ACC112 (cell line): ENCODE results near the gene ROR1.

Experiments used
- H2AFZ ChIP-seq: fragments of 200-600 bp; sonication (generic); one replicate; pipeline ENCODE4 v1.6.0; 2017; ENCODE audit warnings: antibody characterized with exemption, low read length; ENCODE audit not compliant: unreplicated experiment
- H3K27ac ChIP-seq: fragments of 200-600 bp; sonication (generic); 2 replicates; pipeline ENCODE4 v1.5.1; 2014; ENCODE audit warnings: low read depth, mild to moderate bottlenecking, antibody characterized with exemption, low read length, moderate library complexity
- H3K27me3 ChIP-seq: fragments of 200-600 bp; sonication (generic); 2 replicates; pipeline ENCODE4 v1.6.1; 2014; ENCODE audit warnings: mild to moderate bottlenecking, antibody characterized with exemption, low read length, moderate library complexity, mixed read lengths; ENCODE audit not compliant: insufficient read depth
- H3K36me3 ChIP-seq: fragments of 200-600 bp; sonication (generic); 2 replicates; pipeline ENCODE4 v1.6.1; 2016; ENCODE audit warnings: mild to moderate bottlenecking, antibody characterized with exemption, low read length, moderate library complexity, mixed read lengths; ENCODE audit not compliant: insufficient read depth
- H3K4me1 ChIP-seq: fragments of 200-600 bp; sonication (generic); one replicate; pipeline ENCODE4 v1.6.1; 2016; ENCODE audit warnings: low read length, mixed read lengths; ENCODE audit not compliant: insufficient read depth, unreplicated experiment, control insufficient read depth
- H3K4me3 ChIP-seq: fragments of 200-600 bp; sonication (generic); 2 replicates; pipeline ENCODE4 v1.5.1; 2014; ENCODE audit warnings: mild to moderate bottlenecking, low read depth, low read length
- H3K79me2 ChIP-seq: fragments of 200-600 bp; sonication (generic); one replicate; pipeline ENCODE4 v1.6.0; 2016; ENCODE audit warnings: low read length; ENCODE audit not compliant: control insufficient read depth, unreplicated experiment, insufficient read depth

Gene ROR1

GRCh38 chr1:63836374-63836773 is 62.6 kb downstream of the ROR1 start:
- H3K4me1 ChIP-seq = peaks cover 7% of the 10 kb centered on the region

GRCh38 chr1:63836830-63837229 is 63.0 kb downstream of the ROR1 start:
- Histone ChIP-seq H3K4me1 (peaks cover 7% of the 10 kb centered on the region), H3K27ac (no peak overlapping the region)

More at GRCh38 chr1:63836374-63836773, 62.6 kb downstream of the ROR1 start:
- Histone ChIP-seq H3K79me2 (peaks cover 7% of the 10 kb centered on the region), H3K27ac (no peak overlapping the region), H2AFZ (no peak overlapping the region), H3K27me3 (no peaks in the 10 kb centered on the region), H3K4me3 (no peak overlapping the region), H3K36me3 (no peaks in the 10 kb centered on the region)

GRCh38 chr1:63843010-63843409 is 69.2 kb downstream of the ROR1 start:
- H3K4me1 ChIP-seq = peaks cover 8% of the 10 kb centered on the region
- no peak overlapping the region for H2AFZ ChIP-seq
- H3K27ac ChIP-seq = no peak overlapping the region
- no peaks in the 10 kb centered on the region for H3K36me3 ChIP-seq
- no peaks in the 10 kb centered on the region for H3K27me3 ChIP-seq
- H3K79me2 ChIP-seq = peaks cover 3% of the 10 kb centered on the region
- no peak overlapping the region for H3K4me3 ChIP-seq

More at GRCh38 chr1:63836830-63837229, 63.0 kb downstream of the ROR1 start:
- Histone ChIP-seq H3K27me3 (no peaks in the 10 kb centered on the region), H3K4me3 (no peak overlapping the region), H3K79me2 (peaks cover 7% of the 10 kb centered on the region), H2AFZ (no peak overlapping the region), H3K36me3 (no peaks in the 10 kb centered on the region)

- Histone ChIP-seq H3K36me3 (no peaks in the 10 kb centered on the region), H3K27me3 (no peaks in the 10 kb centered on the region), H2AFZ (no peak overlapping the region), H3K4me1 (peaks cover 7% of the 10 kb centered on the region), H3K27ac (no peak overlapping the region), H3K4me3 (no peak overlapping the region), H3K79me2 (peaks cover 1% of the 10 kb centered on the region)
Measured at GRCh38 chr1:63843884-63844283, 70.1 kb downstream of the ROR1 start.

- Histone ChIP-seq H3K27me3 (no peaks in the 10 kb centered on the region), H3K4me3 (no peak overlapping the region), H3K79me2 (no peaks in the 10 kb centered on the region), H3K36me3 (no peaks in the 10 kb centered on the region), H3K4me1 (peaks cover 5% of the 10 kb centered on the region), H3K27ac (no peak overlapping the region), H2AFZ (no peak overlapping the region)
Measured at GRCh38 chr1:63845346-63845745, 71.5 kb downstream of the ROR1 start.

GRCh38 chr1:63847308-63847910 is 73.6 kb downstream of the ROR1 start:
- Histone ChIP-seq H2AFZ (no peak overlapping the region), H3K27me3 (no peaks in the 10 kb centered on the region), H3K4me3 (no peak overlapping the region), H3K79me2 (no peaks in the 10 kb centered on the region), H3K27ac (no peak overlapping the region), H3K36me3 (no peaks in the 10 kb centered on the region), H3K4me1 (peaks cover 5% of the 10 kb centered on the region)

- H3K27ac ChIP-seq = no peak overlapping the region
- no peaks in the 10 kb centered on the region for H3K79me2 ChIP-seq
- H3K4me1 ChIP-seq = peaks cover 5% of the 10 kb centered on the region
- H2AFZ ChIP-seq = no peak overlapping the region
- H3K36me3 ChIP-seq = no peaks in the 10 kb centered on the region
- H3K4me3 ChIP-seq = no peak overlapping the region
- H3K27me3 ChIP-seq = no peaks in the 10 kb centered on the region
Measured at GRCh38 chr1:63848733-63849132, 74.9 kb downstream of the ROR1 start.

- Histone ChIP-seq H3K4me1 (peaks cover 5% of the 10 kb centered on the region), H3K27ac (no peak overlapping the region), H3K4me3 (no peak overlapping the region), H3K27me3 (no peaks in the 10 kb centered on the region), H3K36me3 (no peaks in the 10 kb centered on the region), H3K79me2 (no peaks in the 10 kb centered on the region), H2AFZ (no peak overlapping the region)
Measured at GRCh38 chr1:63849149-63849548, 75.3 kb downstream of the ROR1 start.

- Histone ChIP-seq H3K79me2 (no peaks in the 10 kb centered on the region), H3K4me1 (no peaks in the 10 kb centered on the region)
Measured at GRCh38 chr1:63854091-63854490, 80.3 kb downstream of the ROR1 start.

GRCh38 chr1:63855942-63856341 is 82.1 kb downstream of the ROR1 start:
- Histone ChIP-seq H3K79me2 (no peaks in the 10 kb centered on the region), H2AFZ (no peak overlapping the region), H3K4me1 (no peaks in the 10 kb centered on the region), H3K27me3 (no peaks in the 10 kb centered on the region), H3K36me3 (no peaks in the 10 kb centered on the region), H3K27ac (no peak overlapping the region), H3K4me3 (no peak overlapping the region)

More at GRCh38 chr1:63854091-63854490, 80.3 kb downstream of the ROR1 start:
- no peaks in the 10 kb centered on the region for H3K36me3 ChIP-seq
- no peak overlapping the region for H2AFZ ChIP-seq
- H3K27ac ChIP-seq = no peak overlapping the region
- H3K27me3 ChIP-seq = no peaks in the 10 kb centered on the region
- no peak overlapping the region for H3K4me3 ChIP-seq

GRCh38 chr1:63856924-63857323 is 83.1 kb downstream of the ROR1 start:
- Histone ChIP-seq H3K4me3 (no peak overlapping the region), H3K27me3 (no peaks in the 10 kb centered on the region), H3K27ac (no peak overlapping the region), H3K36me3 (no peaks in the 10 kb centered on the region), H2AFZ (no peak overlapping the region), H3K79me2 (no peaks in the 10 kb centered on the region), H3K4me1 (no peaks in the 10 kb centered on the region)
